ENCODE data around the gene UGT1A4.

UGT1A4 gene

GRCh38 chr2:233702238-233702637 is 16.3 kb upstream of the UGT1A4 start:
- Histone ChIP-seq H3K4me2 (ENCODE audit: low read depth, low read length, poor library complexity, severe bottlenecking) (no peak overlapping the region), H3K36me3 (ENCODE audit: insufficient read depth, low read length) (no peaks in the 10 kb centered on the region), H3K4me1 (ENCODE audit: insufficient read depth, low read length, poor library complexity, severe bottlenecking) (no peaks in the 10 kb centered on the region), H3K9me3 (ENCODE audit: insufficient read depth, low read depth, low read length) (no peaks in the 10 kb centered on the region), H3K4me3 (ENCODE audit: low read length, poor library complexity, severe bottlenecking) (no peak overlapping the region), H3K79me2 (ENCODE audit: insufficient read depth, low read length) (no peaks in the 10 kb centered on the region), H3K9ac (ENCODE audit: low read depth, low read length, poor library complexity, severe bottlenecking) (no peak overlapping the region), H3K9me2 (replicated peaks; ENCODE audit: low read depth, low read length) (no peaks in the 10 kb centered on the region), H3K27me3 (ENCODE audit: insufficient read depth, low read length, poor library complexity, severe bottlenecking) (no peaks in the 10 kb centered on the region), H3F3A (ENCODE audit: low read depth) (no peaks in the 10 kb centered on the region), H2AFZ (ENCODE audit: low read length) (no peak overlapping the region), H4K20me1 (ENCODE audit: insufficient read depth, low read length, poor library complexity, severe bottlenecking) (no peaks in the 10 kb centered on the region)
- no peak for TF ChIP-seq EZH2phosphoT487 (IDR thresholded peaks at IDR 0.05; ENCODE audit: borderline replicate concordance)
- TF ChIP-seq, protein P1, sequence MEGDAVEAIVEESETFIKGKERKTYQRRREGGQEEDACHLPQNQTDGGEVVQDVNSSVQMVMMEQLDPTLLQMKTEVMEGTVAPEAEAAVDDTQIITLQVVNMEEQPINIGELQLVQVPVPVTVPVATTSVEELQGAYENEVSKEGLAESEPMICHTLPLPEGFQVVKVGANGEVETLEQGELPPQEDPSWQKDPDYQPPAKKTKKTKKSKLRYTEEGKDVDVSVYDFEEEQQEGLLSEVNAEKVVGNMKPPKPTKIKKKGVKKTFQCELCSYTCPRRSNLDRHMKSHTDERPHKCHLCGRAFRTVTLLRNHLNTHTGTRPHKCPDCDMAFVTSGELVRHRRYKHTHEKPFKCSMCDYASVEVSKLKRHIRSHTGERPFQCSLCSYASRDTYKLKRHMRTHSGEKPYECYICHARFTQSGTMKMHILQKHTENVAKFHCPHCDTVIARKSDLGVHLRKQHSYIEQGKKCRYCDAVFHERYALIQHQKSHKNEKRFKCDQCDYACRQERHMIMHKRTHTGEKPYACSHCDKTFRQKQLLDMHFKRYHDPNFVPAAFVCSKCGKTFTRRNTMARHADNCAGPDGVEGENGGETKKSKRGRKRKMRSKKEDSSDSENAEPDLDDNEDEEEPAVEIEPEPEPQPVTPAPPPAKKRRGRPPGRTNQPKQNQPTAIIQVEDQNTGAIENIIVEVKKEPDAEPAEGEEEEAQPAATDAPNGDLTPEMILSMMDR (conservative IDR thresholded peaks at IDR 0.05; ENCODE audit: low read length), result no peak

GRCh38 chr2:233705911-233706506 is 12.5 kb upstream of the UGT1A4 start:
- Histone ChIP-seq H3K79me2 (ENCODE audit: insufficient read depth, low read length) (no peaks in the 10 kb centered on the region), H3K9me3 (ENCODE audit: insufficient read depth, low read depth, low read length) (no peaks in the 10 kb centered on the region), H4K20me1 (ENCODE audit: insufficient read depth, low read length, poor library complexity, severe bottlenecking) (no peaks in the 10 kb centered on the region), H3K4me3 (ENCODE audit: low read length, poor library complexity, severe bottlenecking) (no peak overlapping the region), H3F3A (ENCODE audit: low read depth) (no peaks in the 10 kb centered on the region), H3K9ac (ENCODE audit: low read depth, low read length, poor library complexity, severe bottlenecking) (no peak overlapping the region), H2AFZ (ENCODE audit: low read length) (no peak overlapping the region), H3K27me3 (ENCODE audit: insufficient read depth, low read length, poor library complexity, severe bottlenecking) (no peaks in the 10 kb centered on the region), H3K4me2 (ENCODE audit: low read depth, low read length, poor library complexity, severe bottlenecking) (no peak overlapping the region), H3K36me3 (ENCODE audit: insufficient read depth, low read length) (no peaks in the 10 kb centered on the region), H3K4me1 (ENCODE audit: insufficient read depth, low read length, poor library complexity, severe bottlenecking) (no peaks in the 10 kb centered on the region), H3K9me2 (replicated peaks; ENCODE audit: low read depth, low read length) (no peaks in the 10 kb centered on the region)
- TF ChIP-seq, protein P1 (conservative IDR thresholded peaks at IDR 0.05; ENCODE audit: low read length), result no peak
- TF ChIP-seq EZH2phosphoT487 (IDR thresholded peaks at IDR 0.05; ENCODE audit: borderline replicate concordance), result no peak

- H3K79me2 ChIP-seq (ENCODE audit: insufficient read depth, low read length), result no peaks in the 10 kb centered on the region
- no peaks in the 10 kb centered on the region for H3K27me3 ChIP-seq (ENCODE audit: insufficient read depth, low read length, poor library complexity, severe bottlenecking)
- H3K9me3 ChIP-seq (ENCODE audit: insufficient read depth, low read depth, low read length), result no peaks in the 10 kb centered on the region
- H3K9me2 ChIP-seq (replicated peaks; ENCODE audit: low read depth, low read length), result no peaks in the 10 kb centered on the region
- no peak overlapping the region for H2AFZ ChIP-seq (ENCODE audit: low read length)
- TF ChIP-seq, protein P1 (conservative IDR thresholded peaks at IDR 0.05; ENCODE audit: low read length), result no peak
- TF ChIP-seq EZH2phosphoT487 (IDR thresholded peaks at IDR 0.05; ENCODE audit: borderline replicate concordance), result no peak
- H3K4me1 ChIP-seq (ENCODE audit: insufficient read depth, low read length, poor library complexity, severe bottlenecking), result no peaks in the 10 kb centered on the region
- no peak overlapping the region for H3K4me3 ChIP-seq (ENCODE audit: low read length, poor library complexity, severe bottlenecking)
- H3K36me3 ChIP-seq (ENCODE audit: insufficient read depth, low read length), result no peaks in the 10 kb centered on the region
- H3F3A ChIP-seq (ENCODE audit: low read depth), result no peaks in the 10 kb centered on the region
- H3K9ac ChIP-seq (ENCODE audit: low read depth, low read length, poor library complexity, severe bottlenecking), result no peak overlapping the region
- no peak overlapping the region for H3K4me2 ChIP-seq (ENCODE audit: low read depth, low read length, poor library complexity, severe bottlenecking)
- no peaks in the 10 kb centered on the region for H4K20me1 ChIP-seq (ENCODE audit: insufficient read depth, low read length, poor library complexity, severe bottlenecking)
Measured at GRCh38 chr2:233706720-233707119, 11.8 kb upstream of the UGT1A4 start.

Data from Loucy (cell line).